Fibroblast of skin of back (primary cell): ENCODE measurements around the gene CENPP.

Source experiments
- DNase-seq: peaks from one replicate; pipeline ENCODE4 v3.0.0-alpha.2; 2013

Gene CENPP

DNA sequence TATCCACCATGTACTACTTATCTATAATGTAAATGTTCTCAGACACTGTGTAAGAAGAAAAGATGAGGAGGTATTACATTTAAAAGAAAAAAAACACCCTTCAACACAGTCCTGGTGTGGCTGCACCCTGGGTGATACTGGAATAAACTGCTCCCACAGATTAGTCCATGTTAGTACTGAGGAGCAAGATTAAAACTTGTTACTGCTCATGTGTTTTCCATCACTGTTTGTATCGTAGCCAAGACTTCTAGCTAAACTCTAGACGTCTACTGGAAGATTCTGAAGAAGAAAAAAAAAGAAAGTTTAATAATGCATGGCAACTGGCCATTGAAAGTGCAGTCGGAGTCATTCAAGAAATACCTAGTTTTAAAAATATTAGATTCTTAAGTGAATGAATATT, 156.6 kb downstream of the CENPP start, which contains the start of gene ASPN:
ASPN (minus strand) TSS at position 178 of the 400 bp plus-strand sequence.
- DNase-seq, result peak; percentile 55

- no peak for DNase-seq
Observed at GRCh38 chr9:92482805-92483204, 157.1 kb downstream of the CENPP start.

DNA sequence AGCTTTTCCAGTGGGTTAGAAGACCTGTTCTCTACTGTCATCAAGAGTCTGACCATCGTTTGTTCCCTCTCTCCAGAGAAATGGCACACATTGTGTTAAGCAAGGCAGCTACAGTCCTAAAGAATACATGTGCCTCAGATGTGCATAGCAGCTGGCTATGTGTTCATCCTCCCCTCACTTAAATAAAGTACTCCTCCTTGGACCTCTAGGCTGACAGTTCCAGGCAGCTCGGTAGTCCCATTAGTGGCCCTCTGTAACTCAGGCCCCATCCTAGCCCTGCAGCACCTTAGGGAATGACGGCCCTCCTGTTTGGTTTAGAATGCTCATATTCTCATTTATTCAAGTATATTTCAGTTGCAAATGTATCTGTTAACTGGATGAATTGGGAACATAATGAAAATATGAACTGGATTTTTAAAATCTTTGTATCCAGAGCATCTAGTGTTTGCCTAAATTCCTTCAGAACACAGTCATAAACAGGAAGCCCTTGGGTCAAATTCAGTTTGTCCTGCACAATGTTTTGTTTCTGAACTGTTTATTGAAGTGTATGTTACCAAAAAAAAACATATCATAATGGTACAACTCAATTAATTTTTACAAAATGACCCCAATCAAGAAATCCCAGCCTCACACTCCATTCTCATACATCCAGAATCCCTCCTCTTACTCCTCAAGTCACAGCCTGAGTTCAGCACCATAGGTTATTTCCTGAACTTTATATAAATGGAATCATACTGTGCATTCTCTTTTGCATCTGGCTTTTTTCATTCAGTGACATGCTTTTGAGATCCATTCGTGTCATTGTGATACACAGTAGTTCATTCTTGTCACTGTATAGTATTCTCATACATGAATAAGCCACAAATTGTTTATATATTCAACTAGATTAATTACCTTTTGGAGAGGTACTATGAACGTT, 158.1 kb downstream of the CENPP start:
- peak; percentile 63 for DNase-seq

GRCh38 chr9:92484563-92484962, 158.8 kb downstream of the CENPP start:
- no peak for DNase-seq

DNA sequence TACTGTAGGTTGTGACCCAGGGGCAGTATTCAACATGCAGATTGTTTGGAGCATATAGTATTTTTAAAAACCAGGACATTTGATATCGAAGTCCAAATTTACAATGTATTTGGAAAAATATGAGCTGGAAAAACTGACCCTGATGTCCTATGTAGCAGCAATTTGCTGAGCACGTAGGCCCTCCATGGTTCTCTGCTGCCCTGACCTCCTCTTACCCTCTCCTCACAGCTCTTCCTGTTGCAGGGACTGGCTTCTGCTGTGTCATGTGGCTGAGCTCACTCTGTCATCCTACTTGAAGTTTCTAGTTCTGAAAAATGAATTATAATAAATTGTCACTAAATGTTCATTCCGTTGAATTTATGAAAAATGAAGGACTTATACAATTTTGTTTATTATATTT, 160.6 kb downstream of the CENPP start:
- no peak for DNase-seq

DNA sequence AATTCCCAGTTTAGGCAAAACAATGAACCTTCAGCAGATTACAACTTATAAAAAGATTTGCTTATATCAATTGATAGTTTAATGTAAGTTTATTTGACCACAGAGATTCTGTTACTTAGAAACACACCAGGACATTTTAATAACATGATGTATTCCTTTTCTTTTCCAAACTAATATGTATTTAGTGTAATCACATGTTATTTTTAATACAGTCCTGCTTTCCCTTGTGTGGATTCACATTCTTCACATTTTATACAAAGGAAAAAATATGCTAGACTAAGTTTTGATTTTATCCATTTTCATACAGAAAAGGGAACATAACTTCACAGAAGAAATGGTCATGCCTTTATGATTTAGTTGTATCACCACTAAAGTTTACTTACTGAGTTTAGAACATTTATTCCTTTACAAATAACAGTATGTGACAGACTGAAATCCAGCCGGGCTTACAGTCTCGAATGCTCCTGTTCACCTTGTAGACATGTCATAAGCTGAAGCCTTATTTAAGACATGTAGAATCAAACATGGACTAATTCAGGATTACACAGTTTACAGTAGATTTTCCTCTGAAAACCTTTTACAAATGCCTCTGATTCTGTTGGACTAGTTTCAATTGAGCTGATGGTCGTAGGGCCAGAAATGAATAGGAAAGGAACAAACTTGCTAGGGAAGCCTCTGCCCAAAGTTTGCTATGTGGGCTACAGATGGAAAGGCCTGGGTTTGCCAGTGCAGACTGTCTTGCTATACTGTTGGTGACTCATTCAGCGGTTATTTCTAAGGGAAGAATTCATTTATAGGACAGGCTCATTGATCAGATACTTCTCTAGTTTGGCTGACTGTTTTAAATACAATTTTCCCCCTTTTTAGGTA, 163.2 kb downstream of the CENPP start:
- peak; percentile 79 for DNase-seq

DNA sequence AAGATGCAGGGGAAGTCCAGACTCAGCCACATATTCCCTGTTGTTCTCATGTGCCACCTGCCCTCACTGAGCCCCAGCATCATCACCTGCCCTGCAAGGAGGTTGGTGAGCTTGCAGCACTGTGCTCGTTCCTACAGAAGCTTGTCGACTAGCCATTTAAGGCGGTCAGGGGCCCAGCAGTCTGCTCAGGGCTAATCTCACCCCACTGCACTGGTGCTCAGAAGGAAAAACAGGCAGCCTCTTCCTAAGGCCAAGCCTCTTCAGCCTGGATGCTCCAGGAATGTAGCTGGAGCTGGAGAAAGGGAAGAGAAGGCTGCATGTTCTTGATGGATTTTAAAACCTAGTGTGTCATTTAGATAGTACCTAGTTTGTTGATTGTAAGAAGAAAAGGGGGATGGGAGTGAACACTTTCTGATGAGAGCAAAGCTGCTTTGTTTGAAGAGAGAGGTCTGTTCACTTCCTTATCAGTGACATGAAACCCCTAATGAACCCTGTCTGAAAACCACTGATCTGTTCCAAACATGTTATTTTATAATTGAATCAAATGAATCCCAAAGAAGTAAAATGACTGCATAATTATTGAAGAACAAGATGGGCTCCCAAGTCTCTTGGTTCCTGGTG, 167.1 kb downstream of the CENPP start:
- DNase-seq, result no peak

DNA sequence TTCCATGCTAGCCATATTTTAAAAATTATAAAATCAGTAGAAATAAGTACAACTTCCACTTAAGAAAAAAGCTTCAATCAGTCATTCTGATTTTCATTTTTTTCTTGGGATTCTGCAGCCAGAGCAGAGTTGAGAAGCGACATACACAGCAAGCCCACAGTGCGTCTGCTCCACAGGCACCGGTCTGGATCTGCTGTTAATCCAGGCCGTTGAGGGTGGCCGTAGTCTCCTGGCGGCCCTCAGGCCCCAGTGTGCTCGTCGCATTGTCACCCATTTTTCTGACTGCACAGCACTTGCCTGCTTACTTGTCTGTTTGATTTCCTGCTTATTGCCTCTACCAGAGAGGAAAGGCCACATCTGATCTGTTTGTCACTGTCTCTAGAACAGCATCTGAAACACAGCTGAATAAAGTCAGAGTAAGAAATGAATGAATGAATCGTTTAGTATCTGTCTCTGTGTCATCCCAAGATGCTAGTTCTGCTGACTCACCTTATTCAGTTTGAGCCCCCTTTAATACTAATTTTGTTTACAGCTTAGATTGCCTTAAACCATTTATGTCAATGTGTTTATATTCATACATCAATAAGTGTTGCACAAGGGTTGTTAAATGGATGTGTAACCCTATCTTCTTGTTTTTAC, 168.1 kb downstream of the CENPP start:
- DNase-seq, result no peak

DNA sequence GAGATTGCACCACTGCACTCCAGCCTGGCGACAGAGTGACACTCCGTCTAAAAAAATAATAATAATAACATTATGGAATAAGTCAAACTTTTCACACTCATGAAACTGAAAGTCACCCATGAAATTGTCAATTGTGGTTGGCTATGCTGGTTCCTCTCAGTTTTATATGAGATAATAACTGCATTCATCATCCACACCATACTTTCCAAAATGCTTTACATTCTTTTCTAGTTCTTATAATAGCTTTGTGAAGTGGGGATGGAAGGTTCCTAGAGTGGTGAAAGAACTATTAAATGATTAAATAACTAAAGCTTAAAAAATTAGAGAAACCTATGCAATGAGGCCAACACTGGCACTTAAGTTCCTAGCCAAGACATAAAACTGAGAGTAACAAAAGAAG, 169.1 kb downstream of the CENPP start:
- peak; percentile 76 for DNase-seq

- DNase-seq, result peak; percentile 61
Observed at GRCh38 chr9:92496396-92497176, 170.8 kb downstream of the CENPP start.

DNA sequence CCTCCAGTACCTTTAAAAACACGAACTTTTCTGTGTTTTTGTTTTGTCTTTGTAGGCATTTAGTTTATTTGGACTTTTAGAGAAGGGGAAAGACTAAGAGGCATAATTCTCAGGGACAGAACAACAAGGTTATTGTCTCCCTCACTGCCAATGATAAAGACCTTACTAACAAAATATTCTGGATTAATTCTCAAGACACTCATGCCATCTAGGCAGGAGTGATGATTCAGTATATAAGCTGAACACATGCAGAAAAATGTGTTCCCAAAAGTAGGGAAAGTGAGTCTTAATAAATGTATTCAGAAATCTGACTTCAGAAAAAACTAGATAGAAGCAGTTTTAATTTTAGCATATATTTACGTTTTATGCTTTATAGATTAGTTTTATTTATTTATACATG, 173.9 kb downstream of the CENPP start:
- DNase-seq, result peak; percentile 49

- no peak for DNase-seq
Observed at GRCh38 chr9:92500725-92501124, 175.0 kb downstream of the CENPP start.

DNA sequence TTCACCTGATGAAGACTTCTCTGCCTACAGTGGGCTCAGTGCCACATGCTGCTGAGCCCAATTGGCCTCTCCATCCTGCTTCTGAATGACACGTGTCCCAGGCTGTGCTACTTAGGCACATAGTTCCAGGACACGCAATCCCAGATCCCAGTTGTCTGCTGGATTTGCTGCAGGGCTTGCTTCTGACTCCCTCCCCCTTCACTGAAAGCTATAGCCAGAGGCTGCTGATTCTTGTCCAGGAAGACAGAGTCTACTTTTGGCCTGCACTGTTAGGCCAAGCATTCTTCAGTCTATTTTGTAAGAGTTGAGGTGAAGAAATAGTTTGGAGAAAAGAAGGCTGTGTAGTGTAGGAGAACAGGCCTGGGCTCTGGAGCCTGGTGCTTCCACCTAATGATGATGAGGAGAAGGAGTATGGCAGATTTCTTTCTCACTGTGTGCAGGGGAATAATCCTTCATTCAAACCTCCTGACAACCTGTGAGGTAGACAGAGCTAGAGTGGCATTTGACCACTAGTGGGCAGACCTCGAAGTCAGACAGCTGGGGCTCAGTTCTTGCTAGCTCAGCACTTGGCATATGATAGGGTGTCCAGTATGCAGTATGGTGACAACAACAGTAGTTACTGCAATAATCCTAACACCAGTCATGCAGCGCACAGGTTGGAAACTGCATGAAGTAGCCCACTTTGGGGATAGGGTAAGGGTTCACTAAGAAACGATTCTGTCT, 176.1 kb downstream of the CENPP start:
- no peak for DNase-seq

DNA sequence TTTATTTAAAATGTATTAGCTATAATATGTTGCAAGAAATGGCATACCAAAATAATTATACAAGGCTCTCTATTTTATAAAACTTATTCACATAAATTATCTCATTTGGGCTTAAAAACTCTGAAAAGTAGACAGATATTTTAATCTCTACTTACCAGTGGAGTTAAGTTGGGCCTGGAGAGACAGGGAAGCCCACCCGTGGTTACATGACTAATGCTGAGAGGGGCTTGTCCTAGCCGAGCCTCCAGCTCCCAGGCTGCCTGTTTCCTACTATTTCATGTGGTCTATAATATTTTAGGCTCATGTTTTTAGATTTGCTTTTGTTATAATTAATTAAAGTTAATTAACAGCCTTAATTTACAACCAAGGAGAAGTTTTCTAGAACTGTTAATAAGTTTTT, 177.4 kb downstream of the CENPP start:
- DNase-seq, result no peak

DNA sequence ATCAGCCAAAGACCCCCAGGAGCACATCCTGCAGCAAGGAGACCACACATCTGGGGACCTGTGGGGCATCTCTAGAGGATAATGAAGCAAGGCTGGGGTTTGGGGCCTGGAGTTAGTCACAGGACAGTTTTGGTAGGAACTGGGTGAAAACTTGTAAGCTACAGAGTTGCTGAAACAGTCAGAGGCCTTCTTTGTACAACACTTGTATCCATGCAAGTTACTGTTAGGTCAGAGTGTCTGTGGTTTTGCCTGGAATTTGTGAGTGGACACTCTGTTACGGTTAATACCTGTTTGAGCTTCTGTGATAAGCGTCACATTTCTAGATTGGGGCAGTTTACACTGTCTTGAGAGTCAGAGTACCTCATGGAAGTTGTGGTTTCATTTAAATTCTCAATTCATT, 179.1 kb downstream of the CENPP start:
- DNase-seq, result no peak

DNA sequence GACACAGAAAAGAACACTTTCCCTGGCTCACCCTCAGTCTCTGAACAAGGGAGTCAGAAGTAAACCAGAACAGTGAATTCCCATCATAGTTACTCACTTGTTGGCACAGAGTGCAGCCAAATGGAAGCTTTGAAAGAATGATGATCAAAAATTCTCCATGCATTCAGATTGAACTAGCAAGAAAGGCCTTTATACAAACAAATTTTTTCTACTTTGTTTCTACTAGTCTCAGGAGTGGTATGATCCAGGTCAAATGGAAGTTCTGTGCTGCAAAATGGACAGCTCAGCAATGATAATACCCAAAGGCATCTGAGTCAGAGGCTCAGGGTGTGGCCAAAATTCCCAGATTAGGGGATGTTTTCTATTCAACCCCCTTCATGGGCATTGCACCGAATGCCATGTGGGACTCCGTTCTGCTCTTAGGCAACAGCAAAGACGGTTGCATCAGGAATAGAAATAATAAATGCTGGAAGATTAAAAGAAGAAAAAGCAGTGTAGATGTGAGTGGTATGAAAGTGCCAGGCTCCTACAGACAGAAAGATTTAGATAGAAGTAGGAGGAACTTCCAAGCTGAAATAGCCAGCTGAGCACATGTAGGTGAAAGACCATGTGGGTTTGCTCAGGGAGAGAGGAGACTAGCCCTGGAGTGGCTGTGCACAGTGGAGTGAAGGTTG, 180.6 kb downstream of the CENPP start:
- peak; percentile 99 for DNase-seq

DNA sequence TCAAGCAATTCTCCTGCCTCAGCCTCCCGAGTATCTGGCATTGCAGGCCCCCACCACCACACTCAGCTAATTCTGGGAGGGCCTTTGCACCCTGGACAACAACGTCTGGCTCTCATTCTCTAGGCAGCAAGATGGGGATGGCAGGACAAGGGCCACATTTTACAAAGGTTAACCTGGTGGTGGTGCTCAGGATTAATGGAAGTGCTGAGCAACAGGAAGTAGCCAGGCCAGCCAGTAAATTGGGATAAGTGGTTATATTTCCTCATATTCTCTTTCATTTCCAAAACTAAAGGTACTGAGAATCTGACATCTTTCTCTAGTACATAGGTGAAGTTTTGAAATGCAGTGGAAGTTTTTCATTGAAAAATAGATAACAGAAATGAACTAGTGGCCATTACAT, 181.3 kb downstream of the CENPP start:
- DNase-seq, result no peak

DNA sequence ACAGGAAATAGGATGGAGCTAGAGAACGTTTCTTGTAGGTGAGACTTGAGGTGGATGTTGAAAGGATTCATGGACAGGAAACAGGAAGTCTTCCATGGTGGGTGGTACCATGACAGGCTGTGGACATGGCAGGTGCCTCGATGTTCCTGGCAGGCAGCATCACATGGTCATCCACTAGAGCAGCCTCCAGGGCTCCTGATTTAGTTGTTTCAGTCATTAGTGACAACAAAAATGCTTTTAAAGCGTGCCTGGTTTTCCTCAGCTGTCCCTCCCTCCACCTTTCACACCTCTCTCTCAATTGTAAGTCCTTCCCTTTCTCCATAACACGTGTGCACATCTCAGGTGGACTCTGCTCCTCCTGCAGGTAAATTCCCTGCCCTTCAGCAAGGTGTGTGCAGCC, 181.7 kb downstream of the CENPP start:
- no peak for DNase-seq

GRCh38 chr9:92508018-92508820, 182.5 kb downstream of the CENPP start:
- no peak for DNase-seq

DNA sequence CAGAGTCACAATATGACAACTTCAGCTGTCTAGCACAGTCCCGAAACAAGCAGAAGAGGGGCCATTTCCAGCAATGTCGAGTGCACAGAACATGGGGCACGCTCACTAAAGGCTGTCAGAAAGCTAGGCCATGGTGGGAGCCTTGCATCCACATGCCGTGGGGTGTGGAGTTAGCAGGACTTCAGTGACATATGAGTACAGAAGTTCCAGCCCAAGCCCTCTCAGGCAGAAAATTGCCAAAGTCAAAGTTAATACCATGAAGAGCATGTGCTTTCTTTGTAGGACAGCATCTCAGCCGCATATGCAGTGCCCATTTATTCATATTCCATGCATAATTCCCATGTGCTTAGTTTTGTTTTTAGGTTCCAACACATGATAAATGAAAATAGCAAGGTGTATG, 183.3 kb downstream of the CENPP start:
- DNase-seq, result no peak
